HEK293 (cell line): Measurements from ENCODE around the gene SIL1.
A peak's percentile ranks its signal among the peaks of the same experiment; 100 is the strongest.

Experiments used
- CTCF ChIA-PET: fragments of 350-600 bp; formaldehyde crosslinking; extraction: SDS; loops from one replicate; lab custom pipeline; 2021; ENCODE audit warnings: antibody characterized with exemption; lab: Yijun Ruan, JAX
- POLR2A ChIA-PET: fragments of 300-600 bp; formaldehyde crosslinking; extraction: SDS; loops from one replicate; lab custom pipeline; 2020; ENCODE audit warnings: antibody characterized with exemption, inconsistent platforms; lab: Yijun Ruan, JAX
- H3K27ac ChIP-seq: fragments of 200-500 bp; sonication (Bioruptor generic); 2 replicates; pipeline ENCODE4 v1.5.1; 2014; ENCODE audit warnings: low read depth, low read length, control low read depth, inconsistent platforms; ENCODE audit errors: extremely low read depth
- H3K36me3 ChIP-seq, 2 experiments: fragments of 200-500 bp in 1 of 2; sonication (Bioruptor generic) in 1 of 2; 1 replicate in 1 of 2; 2 replicates in 1 of 2; pipeline ENCODE4 v1.5.1; 2014 to 2017; ENCODE audit warnings: inconsistent platforms in 2 of 2, low read length in 2 of 2; ENCODE audit not compliant: control insufficient read depth in 2 of 2, insufficient read depth in 1 of 2
- H3K4me1 ChIP-seq: fragments of 200-500 bp; sonication (Bioruptor generic); 2 replicates; pipeline ENCODE4 v1.5.1; 2014; ENCODE audit warnings: mild to moderate bottlenecking, low read length, inconsistent platforms; ENCODE audit not compliant: control insufficient read depth, insufficient read depth
- H3K4me3 ChIP-seq: 2 replicates; pipeline ENCODE4 v1.5.1; 2011; ENCODE audit warnings: low read depth, mild to moderate bottlenecking, control low read depth, low read length, moderate library complexity
- H3K9me3 ChIP-seq: fragments of 200-500 bp; sonication (Bioruptor generic); 2 replicates; pipeline ENCODE4 v1.5.1; 2014; ENCODE audit warnings: low read depth, low read length, inconsistent platforms; ENCODE audit not compliant: control insufficient read depth, insufficient read depth
- BCL11B ChIP-seq: fragments of 450-650 bp; formaldehyde crosslinking; IDR thresholded peaks from 2 replicates; pipeline ENCODE4 v1.5.1; 2016; ENCODE audit warnings: low read depth, missing biosample characterization, missing genetic modification characterization
- FEZF1 ChIP-seq: fragments of 450-650 bp; formaldehyde crosslinking; IDR thresholded peaks from 2 replicates; pipeline ENCODE4 v1.5.1; 2016; ENCODE audit warnings: missing biosample characterization, missing genetic modification characterization
- HOXA7 ChIP-seq: sonication (generic); formaldehyde crosslinking; IDR thresholded peaks from 2 replicates; pipeline ENCODE4 v1.8.1; 2022; ENCODE audit warnings: missing genetic modification reagents, borderline replicate concordance
- MYNN ChIP-seq: fragments of 450-650 bp; formaldehyde crosslinking; IDR thresholded peaks from 2 replicates; pipeline ENCODE4 v1.5.1; 2016; ENCODE audit warnings: missing biosample characterization, missing genetic modification characterization, borderline replicate concordance
- SP2 ChIP-seq: fragments of 450-650 bp; formaldehyde crosslinking; IDR thresholded peaks from 2 replicates; pipeline ENCODE4 v1.5.1; 2016; ENCODE audit warnings: missing biosample characterization, missing genetic modification characterization
- WT1 ChIP-seq: fragments of 450-650 bp; formaldehyde crosslinking; IDR thresholded peaks from 2 replicates; pipeline ENCODE4 v1.5.1; 2016; ENCODE audit warnings: missing biosample characterization, missing genetic modification characterization
- ZBTB1 ChIP-seq: fragments of 450-650 bp; formaldehyde crosslinking; IDR thresholded peaks from 2 replicates; pipeline ENCODE4 v1.5.1; 2016; ENCODE audit warnings: missing biosample characterization, missing genetic modification characterization
- ZEB2 ChIP-seq: fragments of 450-650 bp; formaldehyde crosslinking; IDR thresholded peaks from 2 replicates; pipeline ENCODE4 v1.5.1; 2016; ENCODE audit warnings: missing biosample characterization, missing genetic modification characterization
- ZFHX2 ChIP-seq: fragments of 450-650 bp; formaldehyde crosslinking; conservative IDR thresholded peaks from 2 replicates; pipeline ENCODE4 v1.5.1; 2016; ENCODE audit warnings: missing biosample characterization, missing genetic modification characterization
- ZFP3 ChIP-seq: fragments of 450-650 bp; formaldehyde crosslinking; IDR thresholded peaks from 2 replicates; pipeline ENCODE4 v1.5.1; 2016; ENCODE audit warnings: low read depth, missing biosample characterization, missing genetic modification characterization
- ZIC2 ChIP-seq: fragments of 450-650 bp; formaldehyde crosslinking; IDR thresholded peaks from 2 replicates; pipeline ENCODE4 v1.5.1; 2016; ENCODE audit warnings: missing biosample characterization, missing genetic modification characterization
- ZNF24 ChIP-seq: fragments of 450-650 bp; formaldehyde crosslinking; IDR thresholded peaks from 2 replicates; pipeline ENCODE4 v1.5.1; 2016; ENCODE audit warnings: missing biosample characterization, missing genetic modification characterization
- ZNF274 ChIP-seq, 2 experiments: fragments of 200-500 bp in 1 of 2; fragments of 450-650 bp in 1 of 2; sonication (Bioruptor generic) in 1 of 2; formaldehyde crosslinking in 1 of 2; IDR thresholded peaks; 2 replicates each; pipeline versions ENCODE4 v1.5.1 to v1.6.1; 2014 to 2016; ENCODE audit warnings: borderline replicate concordance in 1 of 2, inconsistent platforms in 1 of 2, low read length in 1 of 2, missing biosample characterization in 1 of 2, missing genetic modification characterization in 1 of 2
- ZNF585B ChIP-seq: fragments of 450-650 bp; formaldehyde crosslinking; IDR thresholded peaks from 2 replicates; pipeline ENCODE4 v1.5.1; 2016; ENCODE audit warnings: missing biosample characterization, missing genetic modification characterization
- ZNF596 ChIP-seq: fragments of 450-650 bp; IDR thresholded peaks from 2 replicates; pipeline ENCODE4 v1.5.0; 2018; ENCODE audit warnings: missing biosample characterization, mild to moderate bottlenecking, missing genetic modification characterization, moderate library complexity
- TF ChIP-seq, protein P1 (sequence below): fragments of 450-650 bp; formaldehyde crosslinking; IDR thresholded peaks from 2 replicates; pipeline ENCODE4 v1.5.1; 2016; ENCODE audit warnings: missing biosample characterization, missing genetic modification characterization
- TF ChIP-seq, protein P2 (sequence below): fragments of 450-650 bp; formaldehyde crosslinking; IDR thresholded peaks from 2 replicates; pipeline ENCODE4 v1.5.1; 2016; ENCODE audit warnings: missing biosample characterization, missing genetic modification characterization
- TF ChIP-seq, protein P3 (sequence below): fragments of 450-650 bp; formaldehyde crosslinking; IDR thresholded peaks from 2 replicates; pipeline ENCODE4 v1.5.1; 2017; ENCODE audit warnings: missing biosample characterization, mild to moderate bottlenecking, missing genetic modification characterization, moderate library complexity
- TF ChIP-seq, protein P4 (sequence below): fragments of 450-650 bp; formaldehyde crosslinking; IDR thresholded peaks from 2 replicates; pipeline ENCODE4 v1.5.1; 2017; ENCODE audit warnings: missing biosample characterization, missing genetic modification characterization

Gene SIL1

DNA sequence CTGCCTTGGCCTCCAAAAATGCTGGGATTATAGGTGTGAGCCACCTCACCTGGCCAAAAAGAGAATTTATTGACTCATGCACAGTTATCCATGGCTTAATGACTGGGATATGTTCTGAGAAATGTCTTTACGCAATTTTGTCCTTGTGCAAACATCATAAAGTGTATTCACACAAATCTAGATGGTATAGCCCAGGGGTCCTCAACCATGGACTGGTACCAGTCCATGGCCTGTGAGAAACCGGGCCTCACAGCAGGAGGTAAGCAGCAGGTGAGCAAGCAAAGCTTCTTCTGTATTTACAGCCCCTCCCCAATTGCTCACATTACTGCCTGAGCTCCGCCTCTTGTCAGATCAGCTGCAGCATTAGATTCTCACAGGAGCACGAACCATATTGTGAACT, 12.4 kb upstream of the SIL1 start:
- Histone ChIP-seq H3K4me3 (no peak overlapping the region), H3K36me3 (no peaks in the 10 kb centered on the region), H3K4me1 (peaks cover 6% of the 10 kb centered on the region), H3K9me3 (no peaks in the 10 kb centered on the region), H3K27ac (no peak overlapping the region)
- ChIA-PET CTCF (no interaction called here), POLR2A (no interaction called here)
- TF ChIP-seq ZNF585B (tag by site-specific recombination) (no peak), BCL11B (tag by site-specific recombination) (no peak), WT1 (tag by site-specific recombination) (no peak), ZIC2 (tag by site-specific recombination) (peak; percentile 67; the same call in 1 of the 2 replicates), ZEB2 (0 out of 2 replicates have a peak, but pooled peaks have one; percentile 14), FEZF1 (tag by site-specific recombination) (peak; percentile 57)
- TF ChIP-seq, protein P1, sequence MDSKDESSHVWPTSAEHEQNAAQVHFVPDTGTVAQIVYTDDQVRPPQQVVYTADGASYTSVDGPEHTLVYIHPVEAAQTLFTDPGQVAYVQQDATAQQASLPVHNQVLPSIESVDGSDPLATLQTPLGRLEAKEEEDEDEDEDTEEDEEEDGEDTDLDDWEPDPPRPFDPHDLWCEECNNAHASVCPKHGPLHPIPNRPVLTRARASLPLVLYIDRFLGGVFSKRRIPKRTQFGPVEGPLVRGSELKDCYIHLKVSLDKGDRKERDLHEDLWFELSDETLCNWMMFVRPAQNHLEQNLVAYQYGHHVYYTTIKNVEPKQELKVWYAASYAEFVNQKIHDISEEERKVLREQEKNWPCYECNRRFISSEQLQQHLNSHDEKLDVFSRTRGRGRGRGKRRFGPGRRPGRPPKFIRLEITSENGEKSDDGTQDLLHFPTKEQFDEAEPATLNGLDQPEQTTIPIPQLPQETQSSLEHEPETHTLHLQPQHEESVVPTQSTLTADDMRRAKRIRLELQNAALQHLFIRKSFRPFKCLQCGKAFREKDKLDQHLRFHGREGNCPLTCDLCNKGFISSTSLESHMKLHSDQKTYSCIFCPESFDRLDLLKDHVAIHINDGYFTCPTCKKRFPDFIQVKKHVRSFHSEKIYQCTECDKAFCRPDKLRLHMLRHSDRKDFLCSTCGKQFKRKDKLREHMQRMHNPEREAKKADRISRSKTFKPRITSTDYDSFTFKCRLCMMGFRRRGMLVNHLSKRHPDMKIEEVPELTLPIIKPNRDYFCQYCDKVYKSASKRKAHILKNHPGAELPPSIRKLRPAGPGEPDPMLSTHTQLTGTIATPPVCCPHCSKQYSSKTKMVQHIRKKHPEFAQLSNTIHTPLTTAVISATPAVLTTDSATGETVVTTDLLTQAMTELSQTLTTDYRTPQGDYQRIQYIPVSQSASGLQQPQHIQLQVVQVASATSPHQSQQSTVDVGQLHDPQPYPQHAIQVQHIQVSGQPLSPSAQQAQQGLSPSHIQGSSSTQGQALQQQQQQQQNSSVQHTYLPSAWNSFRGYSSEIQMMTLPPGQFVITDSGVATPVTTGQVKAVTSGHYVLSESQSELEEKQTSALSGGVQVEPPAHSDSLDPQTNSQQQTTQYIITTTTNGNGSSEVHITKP (tag by site-specific recombination): peak; percentile 58; the same call in 1 of the 2 replicates
- TF ChIP-seq, protein P2, sequence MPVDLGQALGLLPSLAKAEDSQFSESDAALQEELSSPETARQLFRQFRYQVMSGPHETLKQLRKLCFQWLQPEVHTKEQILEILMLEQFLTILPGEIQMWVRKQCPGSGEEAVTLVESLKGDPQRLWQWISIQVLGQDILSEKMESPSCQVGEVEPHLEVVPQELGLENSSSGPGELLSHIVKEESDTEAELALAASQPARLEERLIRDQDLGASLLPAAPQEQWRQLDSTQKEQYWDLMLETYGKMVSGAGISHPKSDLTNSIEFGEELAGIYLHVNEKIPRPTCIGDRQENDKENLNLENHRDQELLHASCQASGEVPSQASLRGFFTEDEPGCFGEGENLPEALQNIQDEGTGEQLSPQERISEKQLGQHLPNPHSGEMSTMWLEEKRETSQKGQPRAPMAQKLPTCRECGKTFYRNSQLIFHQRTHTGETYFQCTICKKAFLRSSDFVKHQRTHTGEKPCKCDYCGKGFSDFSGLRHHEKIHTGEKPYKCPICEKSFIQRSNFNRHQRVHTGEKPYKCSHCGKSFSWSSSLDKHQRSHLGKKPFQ (tag by site-specific recombination): peak; percentile 47; the same call in 1 of the 2 replicates

DNA sequence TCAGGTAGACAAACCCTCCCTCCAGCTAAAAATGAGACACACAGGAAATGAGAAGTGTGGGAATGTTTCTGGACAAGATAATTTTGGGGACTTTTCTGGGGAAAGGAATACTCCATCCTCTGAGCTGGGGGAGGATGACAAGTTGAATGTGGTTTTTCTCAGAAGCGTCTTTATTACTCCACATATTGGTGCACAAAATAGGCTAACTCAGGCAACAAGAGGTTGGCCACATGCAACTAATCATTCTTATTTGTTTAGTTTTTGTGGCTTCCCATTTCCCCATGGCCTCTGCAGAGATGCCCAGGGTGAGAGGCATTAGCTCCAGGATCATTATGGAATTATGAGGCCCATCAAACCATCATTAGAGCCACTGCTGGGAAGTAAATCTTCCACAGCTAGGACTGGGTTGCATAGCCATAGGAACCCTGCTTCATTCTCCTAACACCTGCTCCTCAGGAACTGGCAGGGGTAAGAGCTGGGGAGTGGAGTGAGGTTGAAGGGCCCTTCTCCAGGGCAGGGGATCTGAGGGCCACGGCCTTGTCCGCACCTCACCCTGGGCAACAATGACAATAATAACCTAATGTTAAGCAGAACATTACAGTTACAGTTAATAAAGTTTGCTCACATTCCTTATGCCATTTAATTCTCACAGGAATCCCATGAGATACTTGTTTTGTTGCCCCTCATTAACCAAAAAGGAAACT, 9.3 kb upstream of the SIL1 start:
- TF ChIP-seq, protein P3, sequence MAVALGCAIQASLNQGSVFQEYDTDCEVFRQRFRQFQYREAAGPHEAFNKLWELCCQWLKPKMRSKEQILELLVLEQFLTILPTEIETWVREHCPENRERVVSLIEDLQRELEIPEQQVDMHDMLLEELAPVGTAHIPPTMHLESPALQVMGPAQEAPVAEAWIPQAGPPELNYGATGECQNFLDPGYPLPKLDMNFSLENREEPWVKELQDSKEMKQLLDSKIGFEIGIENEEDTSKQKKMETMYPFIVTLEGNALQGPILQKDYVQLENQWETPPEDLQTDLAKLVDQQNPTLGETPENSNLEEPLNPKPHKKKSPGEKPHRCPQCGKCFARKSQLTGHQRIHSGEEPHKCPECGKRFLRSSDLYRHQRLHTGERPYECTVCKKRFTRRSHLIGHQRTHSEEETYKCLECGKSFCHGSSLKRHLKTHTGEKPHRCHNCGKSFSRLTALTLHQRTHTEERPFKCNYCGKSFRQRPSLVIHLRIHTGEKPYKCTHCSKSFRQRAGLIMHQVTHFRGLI: peak; percentile 64; the same call in 1 of the 2 replicates
- TF ChIP-seq, protein P4, sequence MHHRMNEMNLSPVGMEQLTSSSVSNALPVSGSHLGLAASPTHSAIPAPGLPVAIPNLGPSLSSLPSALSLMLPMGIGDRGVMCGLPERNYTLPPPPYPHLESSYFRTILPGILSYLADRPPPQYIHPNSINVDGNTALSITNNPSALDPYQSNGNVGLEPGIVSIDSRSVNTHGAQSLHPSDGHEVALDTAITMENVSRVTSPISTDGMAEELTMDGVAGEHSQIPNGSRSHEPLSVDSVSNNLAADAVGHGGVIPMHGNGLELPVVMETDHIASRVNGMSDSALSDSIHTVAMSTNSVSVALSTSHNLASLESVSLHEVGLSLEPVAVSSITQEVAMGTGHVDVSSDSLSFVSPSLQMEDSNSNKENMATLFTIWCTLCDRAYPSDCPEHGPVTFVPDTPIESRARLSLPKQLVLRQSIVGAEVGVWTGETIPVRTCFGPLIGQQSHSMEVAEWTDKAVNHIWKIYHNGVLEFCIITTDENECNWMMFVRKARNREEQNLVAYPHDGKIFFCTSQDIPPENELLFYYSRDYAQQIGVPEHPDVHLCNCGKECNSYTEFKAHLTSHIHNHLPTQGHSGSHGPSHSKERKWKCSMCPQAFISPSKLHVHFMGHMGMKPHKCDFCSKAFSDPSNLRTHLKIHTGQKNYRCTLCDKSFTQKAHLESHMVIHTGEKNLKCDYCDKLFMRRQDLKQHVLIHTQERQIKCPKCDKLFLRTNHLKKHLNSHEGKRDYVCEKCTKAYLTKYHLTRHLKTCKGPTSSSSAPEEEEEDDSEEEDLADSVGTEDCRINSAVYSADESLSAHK (tag by site-specific recombination): no peak
- TF ChIP-seq ZNF596 (tag by site-specific recombination): no peak
- TF ChIP-seq ZFHX2 (tag by site-specific recombination): no peak
- no peak for TF ChIP-seq ZNF24 (tag by site-specific recombination)
- no peak for TF ChIP-seq ZBTB1 (tag by site-specific recombination)
- peak; percentile 46; the same call in 1 of the 2 replicates for TF ChIP-seq FEZF1 (tag by site-specific recombination)
- no peak for TF ChIP-seq MYNN (tag by site-specific recombination)
- TF ChIP-seq WT1 (tag by site-specific recombination): no peak
- TF ChIP-seq SP2: no peak
- no peak for TF ChIP-seq HOXA7 (CRISPR knock-in tag)
- TF ChIP-seq ZFP3: no peak
- peak; percentile 94 for TF ChIP-seq ZIC2 (tag by site-specific recombination)
- TF ChIP-seq ZNF274 (IDR thresholded peaks at IDR 0.05; ENCODE audit: low read length): no peak
- no peak for TF ChIP-seq ZNF274 (tag by site-specific recombination; IDR thresholded peaks at IDR 0.05; ENCODE audit: borderline replicate concordance)
- CTCF ChIA-PET: no interaction called here
- H3K4me1 ChIP-seq: no peaks in the 10 kb centered on the region
- no peak overlapping the region for H3K4me3 ChIP-seq
- H3K27ac ChIP-seq: no peak overlapping the region
- H3K36me3 ChIP-seq: no peaks in the 10 kb centered on the region
- no peaks in the 10 kb centered on the region for H3K9me3 ChIP-seq
- POLR2A ChIA-PET: interaction anchor here (4.5 kb wide), 1 partner anchor 9 kb away, joined by 22 read pairs; the partner anchor contains the start of gene SIL1
